ENCODE data around the gene ATP8A2. TPM values are rescaled to one million over a fixed set of nuclear protein-coding genes. Genes with fewer than 3 reads are reported as not detected.

The ATP8A2 gene
- total and polyA plus RNA-seq, 2 of the 4 experiments (the other 2 are of a cell fraction): 0.02 to 0.18 TPM

GRCh38 chr13:25961294-25961693, 589.5 kb downstream of the ATP8A2 start:
- H3K56ac ChIP-seq (ENCODE audit: extremely low read depth, insufficient read depth, low read length): no peak overlapping the region
- H3K27me3 ChIP-seq (ENCODE audit: control insufficient read depth, insufficient read depth, low read length): no peaks in the 10 kb centered on the region
- H4K8ac ChIP-seq (ENCODE audit: low read depth in 2 of 2, low read length in 2 of 2): no peak overlapping the region
- H2AFZ ChIP-seq (replicated peaks; ENCODE audit: low read length, poor library complexity): no peak overlapping the region
- no peak for DNase-seq
- no peaks in the 10 kb centered on the region; the same call in 1 of the 2 replicates for H3K9me3 ChIP-seq (ENCODE audit: control insufficient read depth, insufficient read depth, low read length)
- H3K4me2 ChIP-seq (ENCODE audit: low read depth, low read length): no peak overlapping the region
- no peak overlapping the region for H4K91ac ChIP-seq (ENCODE audit: insufficient read depth, low read depth, low read length)
- no peaks in the 10 kb centered on the region for H3K4me1 ChIP-seq (ENCODE audit: control insufficient read depth, insufficient read depth, low read length)
- no peaks in the 10 kb centered on the region for H3K79me1 ChIP-seq (ENCODE audit: low read depth in 1 of 2, low read length in 2 of 2)
- H3K4ac ChIP-seq (ENCODE audit: low read depth, low read length): no peak overlapping the region
- H3K18ac ChIP-seq (ENCODE audit: low read depth, low read length): no peak overlapping the region
- dilution Hi-C loops (cut with HindIII; ENCODE audit: low sequenced_read_pairs, unreplicated experiment) (no loop called here), intact Hi-C loops (cut with micrococcal nuclease) (no loop called here), in situ Hi-C loops (cut with MboI; ENCODE audit: low sequenced_read_pairs) (no loop called here)
- no TSS peak for BruUV-seq (replicated peaks)
- no peak overlapping the region for H3K27ac ChIP-seq (ENCODE audit: insufficient read depth, low read length)
- no peak overlapping the region for H3K9ac ChIP-seq (ENCODE audit: low read depth, low read length)
- H3K23ac ChIP-seq (ENCODE audit: low read depth, low read length): no peak overlapping the region
- no peak overlapping the region for H2AK5ac ChIP-seq (ENCODE audit: low read depth, low read length)
- H2BK120ac ChIP-seq (ENCODE audit: low read depth, low read length): no peak overlapping the region
- no peaks in the 10 kb centered on the region for H4K20me1 ChIP-seq (ENCODE audit: insufficient read depth, low read length)
- no peak overlapping the region for H2BK5ac ChIP-seq (ENCODE audit: low read depth, low read length, poor library complexity, severe bottlenecking)
- no peaks in the 10 kb centered on the region for H3K9me1 ChIP-seq (ENCODE audit: insufficient read depth, low read length)
- H3K4me3 ChIP-seq (ENCODE audit: insufficient read depth, low read depth, low read length): no peak overlapping the region
- H2AK9ac ChIP-seq (replicated peaks; ENCODE audit: low read depth, low read length, poor library complexity): no peak overlapping the region
- no peak for ATAC-seq (ENCODE audit: low read depth)
- TF ChIP-seq FOS (IDR thresholded peaks at IDR 0.05; ENCODE audit: low read depth, low read length) (no peak), RCOR1 (IDR thresholded peaks at IDR 0.05; ENCODE audit: insufficient replicate concordance, low read length) (no peak), CEBPB (IDR thresholded peaks at IDR 0.05; ENCODE audit: low read depth, low read length) (no peak), RFX5 (IDR thresholded peaks at IDR 0.05; ENCODE audit: low read depth, low read length) (no peak), MAZ (IDR thresholded peaks at IDR 0.05; ENCODE audit: borderline replicate concordance, low read depth, low read length) (no peak), SMC3 (IDR thresholded peaks at IDR 0.05; ENCODE audit: low read depth, low read length) (no peak), RAD21 (IDR thresholded peaks at IDR 0.05; ENCODE audit: low read length) (no peak), NFE2L2 (IDR thresholded peaks at IDR 0.05; ENCODE audit: low read depth, low read length) (no peak), MAFK (IDR thresholded peaks at IDR 0.05; ENCODE audit: low read depth, low read length) (no peak), BHLHE40 (IDR thresholded peaks at IDR 0.05; ENCODE audit: low read depth, low read length) (no peak), MXI1 (IDR thresholded peaks at IDR 0.05; ENCODE audit: borderline replicate concordance, low read depth, low read length) (no peak), CHD1 (IDR thresholded peaks at IDR 0.05; ENCODE audit: low read depth, low read length) (no peak), ELK1 (IDR thresholded peaks at IDR 0.05; ENCODE audit: borderline replicate concordance, low read depth, low read length) (no peak), POLR2A (IDR thresholded peaks at IDR 0.05; ENCODE audit: low read depth, low read length) (no peak)
- TF ChIP-seq, protein P1, sequence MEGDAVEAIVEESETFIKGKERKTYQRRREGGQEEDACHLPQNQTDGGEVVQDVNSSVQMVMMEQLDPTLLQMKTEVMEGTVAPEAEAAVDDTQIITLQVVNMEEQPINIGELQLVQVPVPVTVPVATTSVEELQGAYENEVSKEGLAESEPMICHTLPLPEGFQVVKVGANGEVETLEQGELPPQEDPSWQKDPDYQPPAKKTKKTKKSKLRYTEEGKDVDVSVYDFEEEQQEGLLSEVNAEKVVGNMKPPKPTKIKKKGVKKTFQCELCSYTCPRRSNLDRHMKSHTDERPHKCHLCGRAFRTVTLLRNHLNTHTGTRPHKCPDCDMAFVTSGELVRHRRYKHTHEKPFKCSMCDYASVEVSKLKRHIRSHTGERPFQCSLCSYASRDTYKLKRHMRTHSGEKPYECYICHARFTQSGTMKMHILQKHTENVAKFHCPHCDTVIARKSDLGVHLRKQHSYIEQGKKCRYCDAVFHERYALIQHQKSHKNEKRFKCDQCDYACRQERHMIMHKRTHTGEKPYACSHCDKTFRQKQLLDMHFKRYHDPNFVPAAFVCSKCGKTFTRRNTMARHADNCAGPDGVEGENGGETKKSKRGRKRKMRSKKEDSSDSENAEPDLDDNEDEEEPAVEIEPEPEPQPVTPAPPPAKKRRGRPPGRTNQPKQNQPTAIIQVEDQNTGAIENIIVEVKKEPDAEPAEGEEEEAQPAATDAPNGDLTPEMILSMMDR (conservative IDR thresholded peaks at IDR 0.05; ENCODE audit: low read depth, low read length): no peak
- TF ChIP-seq, protein P2, sequence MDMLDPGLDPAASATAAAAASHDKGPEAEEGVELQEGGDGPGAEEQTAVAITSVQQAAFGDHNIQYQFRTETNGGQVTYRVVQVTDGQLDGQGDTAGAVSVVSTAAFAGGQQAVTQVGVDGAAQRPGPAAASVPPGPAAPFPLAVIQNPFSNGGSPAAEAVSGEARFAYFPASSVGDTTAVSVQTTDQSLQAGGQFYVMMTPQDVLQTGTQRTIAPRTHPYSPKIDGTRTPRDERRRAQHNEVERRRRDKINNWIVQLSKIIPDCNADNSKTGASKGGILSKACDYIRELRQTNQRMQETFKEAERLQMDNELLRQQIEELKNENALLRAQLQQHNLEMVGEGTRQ (IDR thresholded peaks at IDR 0.05; ENCODE audit: low read depth, low read length): no peak
- H2BK15ac ChIP-seq (ENCODE audit: low read depth, low read length): no peak overlapping the region
- no peak overlapping the region for H4K5ac ChIP-seq (ENCODE audit: low read depth, low read length)
- H3K14ac ChIP-seq (replicated peaks; ENCODE audit: low read depth, low read length): no peak overlapping the region
- no peak overlapping the region for H2BK20ac ChIP-seq (ENCODE audit: low read depth, low read length)
- H3K36me3 ChIP-seq (ENCODE audit: control insufficient read depth, insufficient read depth, low read length): no peaks in the 10 kb centered on the region
- ChIA-PET CTCF (no interaction called here), POLR2A (ENCODE audit: unreplicated experiment) (no interaction called here)
- no CpG with 5 or more reads among the region's 7 CpGs for WGBS, 2 experiments (ENCODE audit: extremely low coverage in 2 of 2, insufficient read length in 1 of 2)
